ENCODE measurements around the gene PERCC1.

The PERCC1 gene

GRCh38 chr16:1403036-1403435 lies 27.8 kb upstream of the PERCC1 start:
- H2AFZ ChIP-seq (ENCODE audit: insufficient read depth, low read length, poor library complexity) = no peak overlapping the region
- H3K4me3 ChIP-seq (ENCODE audit: low read depth, low read length) = no peak overlapping the region
- no peak overlapping the region for H3K14ac ChIP-seq (ENCODE audit: low read length)
- no peak overlapping the region for H4K8ac ChIP-seq (ENCODE audit: low read depth, low read length)
- no peak for DNase-seq
- H3K4me1 ChIP-seq (ENCODE audit: control insufficient read depth in 1 of 2, insufficient read depth in 2 of 2, low read length in 2 of 2) = no peaks in the 10 kb centered on the region
- no CpG with 5 or more reads among the region's 22 CpGs for WGBS (ENCODE audit: extremely low coverage, insufficient coverage, insufficient read length)
- H3K23ac ChIP-seq (ENCODE audit: low read length) = no peak overlapping the region
- H2BK120ac ChIP-seq (ENCODE audit: insufficient read depth, low read length, poor library complexity) = no peak overlapping the region
- no peak overlapping the region for H2AK5ac ChIP-seq (ENCODE audit: low read length)
- H3K4ac ChIP-seq (ENCODE audit: low read depth, low read length) = no peak overlapping the region
- no peaks in the 10 kb centered on the region for H3K79me1 ChIP-seq (ENCODE audit: low read length)
- no peaks in the 10 kb centered on the region for H3K27me3 ChIP-seq (ENCODE audit: insufficient read depth, low read length)
- H4K91ac ChIP-seq (ENCODE audit: low read depth, low read length) = no peak overlapping the region
- no peak overlapping the region for H3K4me2 ChIP-seq (ENCODE audit: low read length)
- H3K9ac ChIP-seq (ENCODE audit: low read length) = peak overlapping the region; percentile 15
- peaks cover 25 to 27% of the 10 kb centered on the region in 2 experiments for H3K36me3 ChIP-seq (ENCODE audit: control insufficient read depth in 1 of 2, insufficient read depth in 2 of 2, low read length in 2 of 2)
- no peaks in the 10 kb centered on the region for H3K9me3 ChIP-seq (ENCODE audit: insufficient read depth, low read depth, low read length)
- no peak overlapping the region for H2BK12ac ChIP-seq (ENCODE audit: low read length)
- H2BK5ac ChIP-seq (ENCODE audit: low read depth, low read length, poor library complexity) = no peak overlapping the region
- H4K12ac ChIP-seq (ENCODE audit: low read depth, low read length) = no peak overlapping the region
- H3K79me2 ChIP-seq (ENCODE audit: control insufficient read depth, insufficient read depth, low read length, poor library complexity) = no peaks in the 10 kb centered on the region
- no peak overlapping the region for H3K18ac ChIP-seq (ENCODE audit: low read length)
- H3K27ac ChIP-seq (ENCODE audit: low read depth, low read length) = no peak overlapping the region

DNA sequence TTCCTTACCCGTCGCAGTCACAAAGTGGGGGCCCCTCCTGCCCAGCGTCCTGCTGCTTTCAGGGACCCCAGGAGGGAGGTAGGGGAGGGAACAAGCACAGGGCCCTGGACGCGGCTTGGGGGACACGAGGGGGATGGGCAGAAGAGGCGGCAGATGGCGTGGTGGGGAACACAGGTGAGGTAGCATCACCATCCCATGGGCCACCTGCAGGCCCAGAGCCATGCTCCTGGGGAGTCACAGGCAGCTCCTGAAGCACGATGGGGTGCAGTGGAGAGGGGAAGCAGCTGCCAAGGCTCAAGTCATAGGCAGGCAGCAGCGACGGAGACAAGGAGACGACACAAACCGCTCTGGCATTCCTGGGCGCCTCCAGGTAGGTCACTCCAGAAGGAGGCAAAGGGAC lies 27.1 kb upstream of the PERCC1 start:
- H3K9me3 ChIP-seq (ENCODE audit: insufficient read depth, low read depth, low read length) = no peaks in the 10 kb centered on the region
- H3K4ac ChIP-seq (ENCODE audit: low read depth, low read length) = no peak overlapping the region
- H3K79me2 ChIP-seq (ENCODE audit: control insufficient read depth, insufficient read depth, low read length, poor library complexity) = no peaks in the 10 kb centered on the region
- H3K4me3 ChIP-seq (ENCODE audit: low read depth, low read length) = no peak overlapping the region
- no peak overlapping the region for H2AFZ ChIP-seq (ENCODE audit: insufficient read depth, low read length, poor library complexity)
- H2AK5ac ChIP-seq (ENCODE audit: low read length) = no peak overlapping the region
- whole genome bisulfite sequencing (ENCODE audit: extremely low coverage, insufficient coverage, insufficient read length) = no CpG with 5 or more reads among the region's 14 CpGs
- no peaks in the 10 kb centered on the region for H3K27me3 ChIP-seq (ENCODE audit: insufficient read depth, low read length)
- H2BK12ac ChIP-seq (ENCODE audit: low read length) = no peak overlapping the region
- no peak overlapping the region for H4K12ac ChIP-seq (ENCODE audit: low read depth, low read length)
- H2BK5ac ChIP-seq (ENCODE audit: low read depth, low read length, poor library complexity) = no peak overlapping the region
- no peak overlapping the region for H3K9ac ChIP-seq (ENCODE audit: low read length)
- DNase-seq = no peak
- no peak overlapping the region for H3K14ac ChIP-seq (ENCODE audit: low read length)
- no peak overlapping the region for H4K91ac ChIP-seq (ENCODE audit: low read depth, low read length)
- H3K23ac ChIP-seq (ENCODE audit: low read length) = no peak overlapping the region
- no peak overlapping the region for H3K27ac ChIP-seq (ENCODE audit: low read depth, low read length)
- H3K4me2 ChIP-seq (ENCODE audit: low read length) = no peak overlapping the region
- H4K8ac ChIP-seq (ENCODE audit: low read depth, low read length) = no peak overlapping the region
- H3K18ac ChIP-seq (ENCODE audit: low read length) = no peak overlapping the region
- H3K79me1 ChIP-seq (ENCODE audit: low read length) = peaks cover 3% of the 10 kb centered on the region
- no peak overlapping the region for H2BK120ac ChIP-seq (ENCODE audit: insufficient read depth, low read length, poor library complexity)
- peaks cover 3% of the 10 kb centered on the region in 2 experiments for H3K4me1 ChIP-seq (ENCODE audit: control insufficient read depth in 1 of 2, insufficient read depth in 2 of 2, low read length in 2 of 2)
- peaks cover 22 to 26% of the 10 kb centered on the region in 2 experiments for H3K36me3 ChIP-seq (ENCODE audit: control insufficient read depth in 1 of 2, insufficient read depth in 2 of 2, low read length in 2 of 2)

DNA sequence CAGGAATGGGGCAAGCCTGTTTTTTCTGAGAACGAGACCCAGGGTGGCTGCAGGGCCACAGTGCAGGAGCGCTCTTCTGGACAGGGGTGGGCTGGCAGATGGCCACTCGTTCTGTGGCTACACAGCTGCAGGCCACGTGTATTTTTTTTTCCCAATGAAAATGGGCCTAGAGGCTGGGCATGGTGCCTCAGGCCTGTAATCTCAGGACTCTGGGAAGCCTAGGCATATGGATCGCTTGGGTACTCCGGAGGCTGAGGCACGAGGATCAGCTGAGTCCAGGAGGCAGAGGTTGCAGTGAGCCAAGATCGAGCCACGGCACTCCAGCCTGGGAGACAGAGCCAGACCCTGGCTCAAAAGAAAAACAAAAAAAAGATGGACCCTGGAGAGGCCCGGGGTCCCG lies 23.1 kb upstream of the PERCC1 start:
- Histone ChIP-seq H3K9me3 (ENCODE audit: insufficient read depth, low read depth, low read length) (no peaks in the 10 kb centered on the region), H2BK120ac (ENCODE audit: insufficient read depth, low read length, poor library complexity) (no peak overlapping the region), H4K8ac (ENCODE audit: low read depth, low read length) (no peak overlapping the region), H4K91ac (ENCODE audit: low read depth, low read length) (no peak overlapping the region), H2AK5ac (ENCODE audit: low read length) (no peak overlapping the region), H4K12ac (ENCODE audit: low read depth, low read length) (peak overlapping the region; percentile 24), H3K79me2 (ENCODE audit: control insufficient read depth, insufficient read depth, low read length, poor library complexity) (no peaks in the 10 kb centered on the region), H3K27me3 (ENCODE audit: insufficient read depth, low read length) (no peaks in the 10 kb centered on the region), H3K27ac (ENCODE audit: low read depth, low read length) (no peak overlapping the region), H3K36me3 (ENCODE audit: control insufficient read depth in 1 of 2, insufficient read depth in 2 of 2, low read length in 2 of 2) (peaks cover 3 to 10% of the 10 kb centered on the region in 2 experiments), H3K9ac (ENCODE audit: low read length) (no peak overlapping the region), H2AFZ (ENCODE audit: insufficient read depth, low read length, poor library complexity) (no peak overlapping the region), H2BK12ac (ENCODE audit: low read length) (no peak overlapping the region), H2BK5ac (ENCODE audit: low read depth, low read length, poor library complexity) (no peak overlapping the region), H3K4me3 (ENCODE audit: low read depth, low read length) (no peak overlapping the region), H3K79me1 (ENCODE audit: low read length) (peaks cover 3% of the 10 kb centered on the region), H3K14ac (ENCODE audit: low read length) (no peak overlapping the region), H3K4me1 (ENCODE audit: control insufficient read depth in 1 of 2, insufficient read depth in 2 of 2, low read length in 2 of 2) (peaks cover 3% of the 10 kb centered on the region in 2 experiments), H3K23ac (ENCODE audit: low read length) (no peak overlapping the region), H3K4ac (ENCODE audit: low read depth, low read length) (no peak overlapping the region), H3K18ac (ENCODE audit: low read length) (no peak overlapping the region), H3K4me2 (ENCODE audit: low read length) (peak overlapping the region; percentile 99)
- DNase-seq = no peak
- WGBS (ENCODE audit: extremely low coverage, insufficient coverage, insufficient read length) = no CpG with 5 or more reads among the region's 11 CpGs

- no CpG with 5 or more reads among the region's 42 CpGs for WGBS (ENCODE audit: extremely low coverage, insufficient coverage, insufficient read length)
- H2AK5ac ChIP-seq (ENCODE audit: low read length) = no peak overlapping the region
- peak overlapping the region; percentile 97 for H2AFZ ChIP-seq (ENCODE audit: insufficient read depth, low read length, poor library complexity)
- H2BK5ac ChIP-seq (ENCODE audit: low read depth, low read length, poor library complexity) = no peak overlapping the region
- H3K4me1 ChIP-seq (ENCODE audit: control insufficient read depth in 1 of 2, insufficient read depth in 2 of 2, low read length in 2 of 2) = peaks cover 3% of the 10 kb centered on the region in 2 experiments
- H3K27ac ChIP-seq (ENCODE audit: low read depth, low read length) = no peak overlapping the region
- no peak overlapping the region for H4K12ac ChIP-seq (ENCODE audit: low read depth, low read length)
- H3K27me3 ChIP-seq (ENCODE audit: insufficient read depth, low read length) = no peaks in the 10 kb centered on the region
- H3K79me1 ChIP-seq (ENCODE audit: low read length) = peaks cover 3% of the 10 kb centered on the region
- peak overlapping the region; percentile 60 for H4K91ac ChIP-seq (ENCODE audit: low read depth, low read length)
- H3K23ac ChIP-seq (ENCODE audit: low read length) = no peak overlapping the region
- H3K4me3 ChIP-seq (ENCODE audit: low read depth, low read length) = peak overlapping the region; percentile 92
- peak overlapping the region; percentile 63 for H3K18ac ChIP-seq (ENCODE audit: low read length)
- peak overlapping the region; percentile 81 for H3K9ac ChIP-seq (ENCODE audit: low read length)
- peak overlapping the region; percentile 64 for H3K14ac ChIP-seq (ENCODE audit: low read length)
- H3K4me2 ChIP-seq (ENCODE audit: low read length) = peak overlapping the region; percentile 99
- no peak overlapping the region for H2BK12ac ChIP-seq (ENCODE audit: low read length)
- H3K79me2 ChIP-seq (ENCODE audit: control insufficient read depth, insufficient read depth, low read length, poor library complexity) = no peaks in the 10 kb centered on the region
- DNase-seq = peak; percentile 78 to 92
- H3K9me3 ChIP-seq (ENCODE audit: insufficient read depth, low read depth, low read length) = no peaks in the 10 kb centered on the region
- peak overlapping the region; percentile 59 for H3K4ac ChIP-seq (ENCODE audit: low read depth, low read length)
- peak overlapping the region; percentile 11 for H2BK120ac ChIP-seq (ENCODE audit: insufficient read depth, low read length, poor library complexity)
- peaks cover 3 to 5% of the 10 kb centered on the region in 2 experiments for H3K36me3 ChIP-seq (ENCODE audit: control insufficient read depth in 1 of 2, insufficient read depth in 2 of 2, low read length in 2 of 2)
- H4K8ac ChIP-seq (ENCODE audit: low read depth, low read length) = peak overlapping the region; percentile 93
Observed at GRCh38 chr16:1408171-1408837, 22.6 kb upstream of the PERCC1 start.

Data from trophoblast cell (in vitro differentiated cells and primary cell).